ENCODE data around the gene FOXL1.

The FOXL1 gene

GRCh38 chr16:86602521-86602920, 24.2 kb downstream of the FOXL1 start:
- no peak for TF ChIP-seq SIN3A (IDR thresholded peaks at IDR 0.05; ENCODE audit: borderline replicate concordance, insufficient read depth, low read length)
- TF ChIP-seq, protein P1, sequence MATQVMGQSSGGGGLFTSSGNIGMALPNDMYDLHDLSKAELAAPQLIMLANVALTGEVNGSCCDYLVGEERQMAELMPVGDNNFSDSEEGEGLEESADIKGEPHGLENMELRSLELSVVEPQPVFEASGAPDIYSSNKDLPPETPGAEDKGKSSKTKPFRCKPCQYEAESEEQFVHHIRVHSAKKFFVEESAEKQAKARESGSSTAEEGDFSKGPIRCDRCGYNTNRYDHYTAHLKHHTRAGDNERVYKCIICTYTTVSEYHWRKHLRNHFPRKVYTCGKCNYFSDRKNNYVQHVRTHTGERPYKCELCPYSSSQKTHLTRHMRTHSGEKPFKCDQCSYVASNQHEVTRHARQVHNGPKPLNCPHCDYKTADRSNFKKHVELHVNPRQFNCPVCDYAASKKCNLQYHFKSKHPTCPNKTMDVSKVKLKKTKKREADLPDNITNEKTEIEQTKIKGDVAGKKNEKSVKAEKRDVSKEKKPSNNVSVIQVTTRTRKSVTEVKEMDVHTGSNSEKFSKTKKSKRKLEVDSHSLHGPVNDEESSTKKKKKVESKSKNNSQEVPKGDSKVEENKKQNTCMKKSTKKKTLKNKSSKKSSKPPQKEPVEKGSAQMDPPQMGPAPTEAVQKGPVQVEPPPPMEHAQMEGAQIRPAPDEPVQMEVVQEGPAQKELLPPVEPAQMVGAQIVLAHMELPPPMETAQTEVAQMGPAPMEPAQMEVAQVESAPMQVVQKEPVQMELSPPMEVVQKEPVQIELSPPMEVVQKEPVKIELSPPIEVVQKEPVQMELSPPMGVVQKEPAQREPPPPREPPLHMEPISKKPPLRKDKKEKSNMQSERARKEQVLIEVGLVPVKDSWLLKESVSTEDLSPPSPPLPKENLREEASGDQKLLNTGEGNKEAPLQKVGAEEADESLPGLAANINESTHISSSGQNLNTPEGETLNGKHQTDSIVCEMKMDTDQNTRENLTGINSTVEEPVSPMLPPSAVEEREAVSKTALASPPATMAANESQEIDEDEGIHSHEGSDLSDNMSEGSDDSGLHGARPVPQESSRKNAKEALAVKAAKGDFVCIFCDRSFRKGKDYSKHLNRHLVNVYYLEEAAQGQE (IDR thresholded peaks at IDR 0.05; ENCODE audit: insufficient read depth in 1 of 2, low read depth in 2 of 2, low read length in 2 of 2) = no peak
- no peak for TF ChIP-seq TAF1 (IDR thresholded peaks at IDR 0.05; ENCODE audit: borderline replicate concordance, insufficient read depth, low read length)
- no peak for TF ChIP-seq FOXP2 (optimal IDR thresholded peaks at IDR 0.05; ENCODE audit: borderline replicate concordance, extremely low read depth, extremely low read length, insufficient read depth)
- no peak for TF ChIP-seq POLR2AphosphoS5 (IDR thresholded peaks at IDR 0.05; ENCODE audit: low read depth, low read length)

DNA sequence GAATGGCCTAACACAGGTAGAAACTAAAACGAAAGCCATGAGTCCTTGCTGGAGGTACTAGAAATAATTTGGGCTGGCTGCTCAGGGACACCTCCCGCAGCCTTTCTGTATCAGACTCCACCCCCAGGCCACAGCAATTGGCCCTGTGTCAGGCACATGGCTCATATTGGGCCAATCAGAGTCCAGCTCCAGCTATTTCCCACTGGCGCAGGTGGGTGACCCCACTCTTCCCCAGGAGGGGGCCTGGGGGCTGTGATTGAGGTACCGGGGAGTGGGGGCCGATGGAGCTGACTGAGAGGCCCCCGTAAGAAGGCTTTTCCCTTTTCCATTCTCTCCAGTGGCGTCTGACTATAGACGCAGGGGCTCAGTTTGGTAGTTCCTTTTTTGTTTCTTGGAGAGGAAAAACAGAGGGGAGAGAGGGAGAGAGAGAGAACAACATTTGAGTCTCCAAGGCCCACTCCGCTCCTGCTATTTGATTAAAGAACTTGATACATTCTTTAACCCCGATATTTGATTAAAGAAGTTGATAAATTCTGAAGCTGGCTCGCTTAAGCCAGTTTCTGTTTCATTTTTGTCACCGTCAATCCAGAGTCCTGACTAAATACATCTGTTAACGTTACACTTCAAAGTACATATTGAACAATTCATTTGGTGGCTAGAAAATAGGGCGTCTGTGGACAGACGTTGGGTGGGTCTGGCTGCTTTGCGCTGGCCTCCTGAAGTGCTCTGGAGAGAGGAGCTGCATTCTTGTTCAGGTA, 26.3 kb downstream of the FOXL1 start:
- no peak for TF ChIP-seq SIN3A (IDR thresholded peaks at IDR 0.05; ENCODE audit: borderline replicate concordance, insufficient read depth, low read length)
- TF ChIP-seq TAF1 (IDR thresholded peaks at IDR 0.05; ENCODE audit: borderline replicate concordance, insufficient read depth, low read length) = no peak
- no peak for TF ChIP-seq POLR2AphosphoS5 (IDR thresholded peaks at IDR 0.05; ENCODE audit: low read depth, low read length)

GRCh38 chr16:86605950-86606349, 27.6 kb downstream of the FOXL1 start:
- no peak for TF ChIP-seq FOXP2 (optimal IDR thresholded peaks at IDR 0.05; ENCODE audit: borderline replicate concordance, extremely low read depth, extremely low read length, insufficient read depth)
- TF ChIP-seq TAF1 (IDR thresholded peaks at IDR 0.05; ENCODE audit: borderline replicate concordance, insufficient read depth, low read length) = no peak
- TF ChIP-seq, protein P1 (IDR thresholded peaks at IDR 0.05; ENCODE audit: insufficient read depth in 1 of 2, low read depth in 2 of 2, low read length in 2 of 2) = no peak
- TF ChIP-seq SIN3A (IDR thresholded peaks at IDR 0.05; ENCODE audit: borderline replicate concordance, insufficient read depth, low read length) = no peak
- no peak for TF ChIP-seq POLR2AphosphoS5 (IDR thresholded peaks at IDR 0.05; ENCODE audit: low read depth, low read length)

GRCh38 chr16:86608301-86608747, 30.0 kb downstream of the FOXL1 start:
- TF ChIP-seq SIN3A (IDR thresholded peaks at IDR 0.05; ENCODE audit: borderline replicate concordance, insufficient read depth, low read length) (no peak), POLR2AphosphoS5 (IDR thresholded peaks at IDR 0.05; ENCODE audit: low read depth, low read length) (no peak), TAF1 (IDR thresholded peaks at IDR 0.05; ENCODE audit: borderline replicate concordance, insufficient read depth, low read length) (no peak), FOXP2 (optimal IDR thresholded peaks at IDR 0.05; ENCODE audit: borderline replicate concordance, extremely low read depth, extremely low read length, insufficient read depth) (no peak)
- TF ChIP-seq, protein P1 (IDR thresholded peaks at IDR 0.05; ENCODE audit: insufficient read depth in 1 of 2, low read depth in 2 of 2, low read length in 2 of 2) = no peak

DNA sequence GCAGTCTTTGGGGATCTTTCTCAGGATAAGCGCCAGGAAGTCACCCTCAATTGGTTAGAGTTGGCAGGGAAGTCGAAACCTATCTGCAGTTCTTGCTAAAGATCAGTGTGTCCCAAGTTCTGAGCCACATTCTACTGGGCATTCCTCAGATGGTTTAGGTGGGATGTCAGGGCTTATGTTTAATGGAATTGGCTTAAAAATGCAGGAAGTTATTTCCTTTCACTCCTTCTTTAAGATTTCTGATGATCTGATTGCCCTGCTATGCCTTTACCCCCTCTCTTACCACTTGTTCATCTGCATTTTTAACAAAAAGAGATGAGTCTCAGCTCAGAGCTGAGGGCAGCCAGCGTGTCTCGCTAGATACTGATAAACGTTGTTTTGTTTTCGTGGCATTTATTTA, 30.8 kb downstream of the FOXL1 start:
- no peak for TF ChIP-seq FOXP2 (optimal IDR thresholded peaks at IDR 0.05; ENCODE audit: borderline replicate concordance, extremely low read depth, extremely low read length, insufficient read depth)
- TF ChIP-seq POLR2AphosphoS5 (IDR thresholded peaks at IDR 0.05; ENCODE audit: low read depth, low read length) = no peak
- no peak for TF ChIP-seq TAF1 (IDR thresholded peaks at IDR 0.05; ENCODE audit: borderline replicate concordance, insufficient read depth, low read length)
- no peak for TF ChIP-seq SIN3A (IDR thresholded peaks at IDR 0.05; ENCODE audit: borderline replicate concordance, insufficient read depth, low read length)
- TF ChIP-seq, protein P1 (IDR thresholded peaks at IDR 0.05; ENCODE audit: insufficient read depth in 1 of 2, low read depth in 2 of 2, low read length in 2 of 2) = no peak

All from PFSK-1 (cell line).